GM20000 (cell line): ENCODE data around the gene P2RX7.

Experiments used
- DNase-seq: peaks from one replicate; pipeline ENCODE4 v3.0.0; 2012; ENCODE audit warnings: low spot score
- TF ChIP-seq, protein P1 (sequence below): IDR thresholded peaks from 2 replicates; pipeline ENCODE4 v1.5.1; 2012; ENCODE audit warnings: mild to moderate bottlenecking, control low read depth; ENCODE audit errors: extremely low read depth, missing control alignments

Gene P2RX7

DNA sequence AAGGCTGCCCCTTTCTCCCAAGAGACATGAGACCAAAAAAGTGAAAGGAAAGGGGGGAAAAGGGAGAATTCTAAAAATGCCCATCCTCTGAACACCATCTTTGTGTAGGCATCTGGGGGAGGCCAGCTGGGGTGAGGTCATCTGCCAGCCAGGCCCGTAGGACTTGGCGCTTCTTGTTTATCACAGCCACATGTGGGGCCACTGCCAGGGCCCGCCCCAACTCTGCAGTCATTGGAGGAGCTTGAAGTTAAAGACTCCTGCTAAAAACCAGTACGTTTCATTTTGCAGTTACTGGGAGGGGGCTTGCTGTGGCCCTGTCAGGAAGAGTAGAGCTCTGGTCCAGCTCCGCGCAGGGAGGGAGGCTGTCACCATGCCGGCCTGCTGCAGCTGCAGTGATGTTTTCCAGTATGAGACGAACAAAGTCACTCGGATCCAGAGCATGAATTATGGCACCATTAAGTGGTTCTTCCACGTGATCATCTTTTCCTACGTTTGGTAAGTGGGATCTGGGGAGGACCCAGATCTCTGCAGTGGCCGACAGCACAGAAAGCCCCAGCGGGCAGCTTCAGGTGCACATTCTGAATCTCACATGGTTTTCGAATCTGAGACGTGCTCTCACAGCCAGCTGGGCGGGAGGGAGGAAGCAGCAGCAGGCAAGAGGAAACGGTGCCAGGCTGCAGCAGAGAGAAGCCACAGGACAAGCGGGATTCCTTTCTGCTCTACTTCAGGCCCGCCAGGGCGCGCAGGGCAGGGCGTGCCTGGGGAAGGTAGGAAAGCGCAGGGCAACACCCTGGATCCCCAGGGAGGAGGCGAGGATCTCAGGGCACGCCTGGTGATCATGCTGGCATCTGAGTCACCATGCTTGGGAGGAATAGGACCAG, at the start of gene P2RX7:
Gene P2RX7 (plus strand): TSS at position 276 of the 881 bp plus-strand sequence. CDS start 95 bp downstream, at position 371.
- TF ChIP-seq, protein P1, sequence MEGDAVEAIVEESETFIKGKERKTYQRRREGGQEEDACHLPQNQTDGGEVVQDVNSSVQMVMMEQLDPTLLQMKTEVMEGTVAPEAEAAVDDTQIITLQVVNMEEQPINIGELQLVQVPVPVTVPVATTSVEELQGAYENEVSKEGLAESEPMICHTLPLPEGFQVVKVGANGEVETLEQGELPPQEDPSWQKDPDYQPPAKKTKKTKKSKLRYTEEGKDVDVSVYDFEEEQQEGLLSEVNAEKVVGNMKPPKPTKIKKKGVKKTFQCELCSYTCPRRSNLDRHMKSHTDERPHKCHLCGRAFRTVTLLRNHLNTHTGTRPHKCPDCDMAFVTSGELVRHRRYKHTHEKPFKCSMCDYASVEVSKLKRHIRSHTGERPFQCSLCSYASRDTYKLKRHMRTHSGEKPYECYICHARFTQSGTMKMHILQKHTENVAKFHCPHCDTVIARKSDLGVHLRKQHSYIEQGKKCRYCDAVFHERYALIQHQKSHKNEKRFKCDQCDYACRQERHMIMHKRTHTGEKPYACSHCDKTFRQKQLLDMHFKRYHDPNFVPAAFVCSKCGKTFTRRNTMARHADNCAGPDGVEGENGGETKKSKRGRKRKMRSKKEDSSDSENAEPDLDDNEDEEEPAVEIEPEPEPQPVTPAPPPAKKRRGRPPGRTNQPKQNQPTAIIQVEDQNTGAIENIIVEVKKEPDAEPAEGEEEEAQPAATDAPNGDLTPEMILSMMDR: no peak

DNA sequence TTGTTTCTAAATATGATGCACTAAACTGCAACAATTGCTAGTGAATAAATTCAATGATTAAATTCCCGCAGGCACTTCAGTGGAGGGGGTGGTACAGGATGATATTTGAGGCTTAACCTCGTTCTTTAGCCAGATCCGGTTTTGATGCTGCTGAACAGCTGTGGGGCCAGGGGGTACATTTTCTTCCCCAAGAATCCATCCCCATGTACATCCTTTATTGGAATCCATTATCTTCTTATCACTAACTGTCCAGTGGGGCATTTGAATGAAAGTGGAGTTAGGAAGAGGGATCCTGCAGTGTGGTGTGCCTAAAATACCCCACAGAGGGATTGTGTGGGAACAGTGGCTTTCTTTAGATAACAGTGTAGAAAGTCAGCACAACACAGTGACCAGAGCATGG, 48.4 kb upstream of the P2RX7 start:
- DNase-seq: no peak
- TF ChIP-seq, protein P1: no peak

More for the DNA sequence above, at the start of gene P2RX7:
- DNase-seq: peak; percentile 41

DNA sequence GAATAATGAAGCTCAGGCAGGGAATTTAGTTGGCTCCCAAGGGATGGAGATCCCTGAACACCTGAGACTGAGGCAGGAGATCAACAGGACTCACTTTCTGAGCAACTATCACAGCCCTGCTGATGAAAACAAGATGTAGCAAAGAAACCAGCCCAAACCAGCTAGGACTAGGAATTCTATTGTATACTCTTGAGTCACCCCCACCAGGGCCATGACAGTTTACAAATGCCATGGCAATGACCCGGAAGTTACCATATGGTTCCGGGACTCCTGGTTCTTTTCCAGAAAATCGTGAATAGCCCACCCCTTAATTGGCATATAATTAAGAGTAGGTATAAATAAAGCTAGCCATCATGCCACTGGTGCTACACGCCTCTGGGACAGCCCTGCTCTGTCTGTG, 47.6 kb upstream of the P2RX7 start:
- TF ChIP-seq, protein P1: no peak
- DNase-seq: no peak

DNA sequence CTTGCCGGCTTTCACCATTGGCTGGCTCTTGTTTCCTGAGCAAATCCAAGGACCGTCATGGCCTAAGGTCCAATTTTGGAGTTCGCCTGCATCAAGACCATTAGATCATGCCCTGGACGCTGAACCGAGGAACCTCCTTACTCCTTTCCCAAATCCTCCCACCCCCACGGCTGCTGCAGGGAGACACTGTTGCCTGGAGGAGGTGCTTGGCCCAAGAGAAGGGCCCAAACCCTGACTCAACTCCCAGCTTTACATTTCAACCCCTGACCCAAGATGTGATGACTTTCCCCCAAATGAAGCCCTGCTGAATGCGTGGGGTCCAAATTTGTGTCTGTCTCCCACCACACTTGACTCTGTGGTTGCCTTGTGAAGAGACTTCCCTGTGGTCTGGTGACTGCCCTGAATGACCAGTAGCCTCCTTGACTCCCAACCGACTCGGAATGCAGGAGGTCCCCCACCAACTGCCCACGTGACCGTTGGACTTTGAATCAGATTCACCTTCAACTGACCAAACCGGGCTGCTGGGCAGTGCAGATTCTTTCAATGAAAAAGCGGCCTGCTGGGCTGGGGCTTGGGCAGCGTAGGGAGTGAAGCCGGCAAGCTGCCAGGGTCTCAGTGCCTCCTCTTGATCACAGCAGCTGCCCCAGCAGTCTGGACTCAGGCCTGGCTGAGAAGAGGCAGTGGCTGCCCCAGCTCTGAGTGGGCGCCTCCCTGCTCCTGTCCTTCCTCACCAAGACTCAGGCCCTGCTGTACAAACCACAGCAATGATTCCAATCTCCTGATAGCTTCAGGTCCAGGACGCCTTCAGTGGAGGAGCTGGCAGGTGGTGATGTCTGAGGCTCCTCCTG, 46.9 kb upstream of the P2RX7 start:
- TF ChIP-seq, protein P1: no peak
- DNase-seq: no peak

DNA sequence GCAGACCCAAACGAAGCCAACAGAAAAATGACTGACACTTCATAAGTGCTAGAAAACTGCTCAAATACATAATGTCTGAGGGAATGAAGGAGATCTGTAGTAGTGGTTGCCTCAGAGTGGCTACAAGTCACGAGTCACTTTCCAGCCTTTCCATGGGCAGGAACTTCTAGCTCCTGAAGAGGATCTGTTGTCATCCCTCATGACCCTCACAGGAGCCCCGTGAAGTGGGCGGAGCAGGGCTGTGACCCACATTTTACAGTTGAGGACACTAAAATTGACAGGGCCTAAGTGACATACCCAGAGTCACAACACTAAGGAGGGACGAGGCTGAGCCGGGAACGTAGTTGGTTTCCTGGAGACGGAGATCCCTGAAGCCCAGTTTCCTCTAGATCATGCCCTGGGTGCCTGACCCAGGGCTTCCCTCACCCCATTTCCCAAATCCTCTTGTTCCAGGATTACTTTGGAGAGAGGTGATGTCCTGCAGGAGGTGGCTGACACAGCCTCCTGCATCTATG, 45.8 kb upstream of the P2RX7 start:
- TF ChIP-seq, protein P1: no peak
- DNase-seq: no peak

DNA sequence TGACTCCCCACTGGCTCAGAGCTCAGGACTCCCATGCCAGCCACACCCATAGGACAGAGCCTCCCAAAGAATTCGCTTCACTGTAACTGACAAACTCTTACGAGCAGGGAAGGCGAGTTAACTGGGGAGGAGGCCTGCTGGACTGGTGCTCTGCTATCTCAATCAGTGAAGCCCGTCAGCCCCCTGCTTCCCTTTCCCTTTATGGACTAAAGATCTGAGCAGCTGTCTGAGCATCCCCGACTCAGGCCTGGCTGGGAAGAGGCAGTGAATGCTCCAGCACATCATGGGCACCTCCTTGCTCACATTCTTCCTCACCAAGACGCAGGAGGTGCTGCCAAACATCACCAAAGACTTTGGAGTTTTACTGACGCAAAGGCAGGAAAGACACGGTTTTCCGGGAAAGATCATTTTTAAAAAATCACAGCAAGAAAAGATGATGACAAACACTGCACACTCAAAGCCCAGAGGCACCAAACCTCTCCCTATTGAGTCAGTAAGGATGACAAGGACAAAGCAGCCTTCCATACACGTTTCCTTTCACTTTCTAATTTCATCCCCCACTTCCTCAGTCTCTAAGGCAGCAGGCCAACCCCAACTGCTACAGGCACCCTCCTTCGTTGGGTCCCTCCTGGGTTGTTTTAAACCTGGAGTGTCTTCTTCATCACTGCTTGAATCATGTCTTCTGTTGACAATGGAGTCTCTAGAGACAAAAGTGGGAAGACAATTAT, 45.0 kb upstream of the P2RX7 start:
- TF ChIP-seq, protein P1: no peak
- DNase-seq: peak; percentile 53
